H9 (cell line): Measurements from ENCODE around the gene SRD5A2. TPM values are rescaled to one million over a fixed set of nuclear protein-coding genes. Genes with fewer than 3 reads are reported as not detected.

Experiments used
- DNase-seq: peaks from one replicate; pipeline ENCODE4 v3.0.0-alpha.2; 2017
- H2AFZ ChIP-seq: one replicate; pipeline ENCODE4 v1.6.1; 2013; ENCODE audit warnings: mild to moderate bottlenecking, low read length, control low read depth, moderate library complexity
- H2AK5ac ChIP-seq: 2 replicates; pipeline ENCODE4 v1.6.1; 2013; ENCODE audit warnings: low read length, control low read depth, mixed read lengths; ENCODE audit not compliant: insufficient read length
- H2BK120ac ChIP-seq: one replicate; pipeline ENCODE4 v1.6.1; 2013; ENCODE audit warnings: low read depth, mild to moderate bottlenecking, low read length, control low read depth, inconsistent platforms; ENCODE audit not compliant: poor library complexity, severe bottlenecking
- H2BK12ac ChIP-seq: 2 replicates; pipeline ENCODE4 v1.6.1; 2013; ENCODE audit warnings: low read length, control low read depth, mixed read lengths, low read depth; ENCODE audit not compliant: insufficient read length
- H2BK15ac ChIP-seq: 2 replicates; pipeline ENCODE4 v1.6.1; 2013; ENCODE audit warnings: low read depth, low read length, control low read depth
- H2BK20ac ChIP-seq: one replicate; pipeline ENCODE4 v1.6.1; 2013; ENCODE audit warnings: low read depth, mild to moderate bottlenecking, low read length, control low read depth, inconsistent platforms; ENCODE audit not compliant: poor library complexity, severe bottlenecking
- H2BK5ac ChIP-seq: 2 replicates; pipeline ENCODE4 v1.6.1; 2013; ENCODE audit warnings: low read length, control low read depth, mixed read lengths; ENCODE audit not compliant: insufficient read length
- H3K14ac ChIP-seq: 2 replicates; pipeline ENCODE4 v1.6.1; 2013; ENCODE audit warnings: low read length, control low read depth; ENCODE audit not compliant: insufficient read depth
- H3K18ac ChIP-seq: 2 replicates; pipeline ENCODE4 v1.6.1; 2013; ENCODE audit warnings: low read depth, mild to moderate bottlenecking, mixed read lengths, low read length, control low read depth; ENCODE audit not compliant: insufficient read length
- H3K23ac ChIP-seq: 2 replicates; pipeline ENCODE4 v1.6.1; 2013; ENCODE audit warnings: low read length, control low read depth, mixed read lengths, low read depth; ENCODE audit not compliant: insufficient read length
- H3K23me2 ChIP-seq: 2 replicates; pipeline ENCODE4 v1.6.1; 2013; ENCODE audit warnings: low read depth, mild to moderate bottlenecking, mixed read lengths, low read length, control low read depth; ENCODE audit not compliant: insufficient read length, poor library complexity, severe bottlenecking
- H3K27ac ChIP-seq: 2 replicates; pipeline ENCODE4 v1.5.1; 2013; ENCODE audit warnings: low read length, control low read depth, mixed read lengths, low read depth; ENCODE audit not compliant: insufficient read length
- H3K27me3 ChIP-seq: 2 replicates; pipeline ENCODE4 v1.6.1; 2013; ENCODE audit warnings: low read length, control low read depth, inconsistent platforms; ENCODE audit not compliant: insufficient read depth
- H3K4ac ChIP-seq: 2 replicates; pipeline ENCODE4 v1.6.1; 2013; ENCODE audit warnings: low read depth, mild to moderate bottlenecking, control low read depth, inconsistent platforms, low read length, moderate library complexity
- H3K4me1 ChIP-seq: 2 replicates; pipeline ENCODE4 v1.6.1; 2013; ENCODE audit warnings: low read length, control low read depth, inconsistent platforms; ENCODE audit not compliant: insufficient read depth
- H3K4me2 ChIP-seq: 2 replicates; pipeline ENCODE4 v1.6.1; 2013; ENCODE audit warnings: low read length, control low read depth, mixed read lengths; ENCODE audit not compliant: insufficient read length, insufficient read depth
- H3K56ac ChIP-seq: 2 replicates; pipeline ENCODE4 v1.6.1; 2013; ENCODE audit warnings: low read depth, mild to moderate bottlenecking, mixed read lengths, low read length, control low read depth; ENCODE audit not compliant: insufficient read length
- H3K79me1 ChIP-seq: 2 replicates; pipeline ENCODE4 v1.6.1; 2013; ENCODE audit warnings: low read depth, mild to moderate bottlenecking, moderate library complexity, low read length, control low read depth, inconsistent platforms; ENCODE audit not compliant: insufficient read depth, poor library complexity, severe bottlenecking
- H3K79me2 ChIP-seq: 2 replicates; pipeline ENCODE4 v1.6.1; 2013; ENCODE audit warnings: low read length, control low read depth, inconsistent platforms; ENCODE audit not compliant: insufficient read depth
- H3K9ac ChIP-seq: 2 replicates; pipeline ENCODE4 v1.6.1; 2013; ENCODE audit warnings: low read length, control low read depth, mixed read lengths; ENCODE audit not compliant: insufficient read length; ENCODE audit errors: extremely low read depth
- H3K9me3 ChIP-seq: one replicate; pipeline ENCODE4 v1.6.1; 2013; ENCODE audit warnings: low read depth, low read length, inconsistent platforms; ENCODE audit not compliant: control insufficient read depth
- H3T11ph ChIP-seq: one replicate; pipeline ENCODE4 v1.6.1; 2013; ENCODE audit warnings: mild to moderate bottlenecking, low read length, control low read depth, inconsistent platforms
- H4K20me1 ChIP-seq: one replicate; pipeline ENCODE4 v1.6.1; 2013; ENCODE audit not compliant: control insufficient read depth, insufficient read length, insufficient read depth
- H4K5ac ChIP-seq: 2 replicates; pipeline ENCODE4 v1.6.1; 2013; ENCODE audit warnings: low read depth, mild to moderate bottlenecking, mixed read lengths, low read length, control low read depth; ENCODE audit not compliant: insufficient read length
- H4K8ac ChIP-seq: replicated peaks from 2 replicates; pipeline ENCODE4 v1.6.1; 2013; ENCODE audit warnings: low read length, control low read depth, mixed read lengths, low read depth; ENCODE audit not compliant: insufficient read length
- H4K91ac ChIP-seq: 2 replicates; pipeline ENCODE4 v1.6.1; 2013; ENCODE audit warnings: low read depth, mild to moderate bottlenecking, moderate library complexity, mixed read lengths, low read length, control low read depth; ENCODE audit not compliant: insufficient read length
- H3K27ac Mint-ChIP-seq, 3 experiments: 2 replicates in 2 of 3; 3 replicates in 1 of 3; pipeline ENCODE4 v1.8.0; 2020 to 2021; ENCODE audit warnings: mixed read lengths in 3 of 3, mild to moderate bottlenecking in 1 of 3, moderate library complexity in 1 of 3
- H3K27me3 Mint-ChIP-seq: 2 replicates; pipeline ENCODE4 v1.8.0; 2021; ENCODE audit warnings: low read depth, mild to moderate bottlenecking, moderate library complexity, mixed read lengths
- H3K36me3 Mint-ChIP-seq, 3 experiments: 2 replicates in 2 of 3; 3 replicates in 1 of 3; pipeline ENCODE4 v1.8.0; 2020 to 2021; ENCODE audit warnings: low read depth in 3 of 3, mixed read lengths in 3 of 3; ENCODE audit not compliant: insufficient read depth in 1 of 3
- H3K4me1 Mint-ChIP-seq, 2 experiments: 2 replicates each; pipeline ENCODE4 v1.8.0; 2020; ENCODE audit warnings: mixed read lengths in 2 of 2
- H3K4me3 Mint-ChIP-seq, 2 experiments: 2 replicates in 1 of 2; 3 replicates in 1 of 2; pipeline ENCODE4 v1.8.0; 2020 to 2021; ENCODE audit warnings: mild to moderate bottlenecking in 2 of 2, mixed read lengths in 2 of 2, moderate library complexity in 1 of 2
- H3K9me3 Mint-ChIP-seq, 2 experiments: 2 replicates in 1 of 2; 3 replicates in 1 of 2; pipeline ENCODE4 v1.8.0; 2020; ENCODE audit warnings: mild to moderate bottlenecking in 2 of 2, mixed read lengths in 2 of 2, moderate library complexity in 1 of 2
- CTCF ChIP-seq: fragments of 200-600 bp; sonication (generic); conservative IDR thresholded peaks from 3 replicates; pipeline ENCODE4 v1.8.0; 2021; ENCODE audit warnings: antibody characterized with exemption, mild to moderate bottlenecking
- WGBS: extraction: QIAGEN DNeasy Blood & Tissue Kit; methylation state at CpG from one replicate; pipeline ENCODE4 v1.1.7; 2013; ENCODE audit warnings: missing lambda C conversion rate, low lambda C conversion rate, mixed read lengths; ENCODE audit not compliant: insufficient read length; ENCODE audit errors: extremely low coverage; 5-methylcytosine and 5-hydroxymethylcytosine counted together
- total RNA-seq: library from RNA; stranded (reverse); gene quantifications from 2 replicates; pipeline ENCODE4 v1.2.1, GENCODE V29; 2021

SRD5A2 gene
- total RNA-seq, 1 experiment from 2014 or later: not detected

DNA sequence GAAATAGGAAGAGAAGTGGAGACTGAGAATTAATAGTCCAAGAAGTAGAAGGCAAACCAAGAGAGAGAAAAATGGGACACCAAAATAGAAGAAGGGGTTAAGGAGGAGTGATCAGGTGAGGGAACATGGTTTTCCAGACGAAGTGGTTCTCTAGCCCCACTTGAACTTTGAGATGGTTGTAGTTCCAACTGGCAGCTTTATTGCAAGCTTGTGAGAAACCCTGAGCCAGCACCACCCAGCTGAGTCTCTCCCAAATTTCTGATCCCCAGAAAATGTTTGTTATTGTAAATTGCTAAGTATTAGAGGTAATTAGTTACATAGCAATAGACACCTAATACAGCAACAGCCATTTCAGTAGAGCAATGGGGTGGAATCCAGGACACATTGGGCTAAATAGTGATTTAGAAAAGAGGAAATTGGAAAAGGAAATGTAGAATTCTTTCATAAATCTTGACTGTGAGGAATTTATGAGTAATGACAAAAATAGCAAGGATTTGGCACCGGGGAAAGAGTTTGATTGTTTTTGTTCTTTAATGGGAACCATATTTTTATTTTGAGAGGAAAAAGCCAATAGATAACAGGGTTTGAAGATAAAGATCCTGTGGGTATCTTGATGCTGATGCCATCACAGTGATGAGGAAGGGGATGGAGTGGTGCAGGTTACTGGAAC is 104.1 kb downstream of the SRD5A2 start:
- H3K4me3 Mint-ChIP-seq: no peak overlapping the region
- H3K4me1 Mint-ChIP-seq: peaks cover 4 to 7% of the 10 kb centered on the region in 2 experiments; a peak in 2 of 4 replicates
- H4K5ac ChIP-seq: no peak overlapping the region
- no peak overlapping the region for H3K4ac ChIP-seq
- no peak overlapping the region for H3K56ac ChIP-seq
- H3K18ac ChIP-seq: no peak overlapping the region
- no peak overlapping the region for H2AFZ ChIP-seq
- H3K79me2 ChIP-seq: no peaks in the 10 kb centered on the region
- H3K27ac Mint-ChIP-seq: no peak overlapping the region
- H3K27me3 ChIP-seq: no peaks in the 10 kb centered on the region
- H3K27ac ChIP-seq: no peak overlapping the region
- no peak overlapping the region for H2AK5ac ChIP-seq
- H3K4me2 ChIP-seq: no peak overlapping the region
- no peak overlapping the region for H4K91ac ChIP-seq
- H2BK15ac ChIP-seq: no peak overlapping the region
- H2BK120ac ChIP-seq: no peak overlapping the region
- H3K23me2 ChIP-seq: no peaks in the 10 kb centered on the region
- H2BK5ac ChIP-seq: no peak overlapping the region
- no peak for DNase-seq
- no peaks in the 10 kb centered on the region for H3K4me1 ChIP-seq
- H3K9ac ChIP-seq: no peak overlapping the region
- no peak overlapping the region for H4K8ac ChIP-seq
- H3K36me3 Mint-ChIP-seq: peaks cover 4 to 12% (median 6%) of the 10 kb centered on the region in 3 experiments; a peak in 5 of 7 replicates
- H4K20me1 ChIP-seq: no peaks in the 10 kb centered on the region
- H3K27me3 Mint-ChIP-seq: peaks cover 2% of the 10 kb centered on the region
- H3T11ph ChIP-seq: no peak overlapping the region
- no peak overlapping the region for H2BK20ac ChIP-seq
- no peak overlapping the region for H3K23ac ChIP-seq
- H2BK12ac ChIP-seq: no peak overlapping the region
- H3K9me3 ChIP-seq: no peaks in the 10 kb centered on the region
- TF ChIP-seq CTCF: no peak
- H3K9me3 Mint-ChIP-seq: no peaks in the 10 kb centered on the region
- H3K79me1 ChIP-seq: no peaks in the 10 kb centered on the region
- H3K14ac ChIP-seq: no peak overlapping the region
- WGBS: no CpG with 5 or more reads among the region's 2 CpGs
